DMS114 treated with DMSO at 0.1 percent for 48 hours (cell line): ENCODE measurements around the gene FBXL17.

Experiments
- DNase-seq: peaks from one replicate; lab custom pipeline; 2025; ENCODE audit not compliant: unreplicated experiment; lab: John Stamatoyannopoulos, UW

The FBXL17 gene

DNA sequence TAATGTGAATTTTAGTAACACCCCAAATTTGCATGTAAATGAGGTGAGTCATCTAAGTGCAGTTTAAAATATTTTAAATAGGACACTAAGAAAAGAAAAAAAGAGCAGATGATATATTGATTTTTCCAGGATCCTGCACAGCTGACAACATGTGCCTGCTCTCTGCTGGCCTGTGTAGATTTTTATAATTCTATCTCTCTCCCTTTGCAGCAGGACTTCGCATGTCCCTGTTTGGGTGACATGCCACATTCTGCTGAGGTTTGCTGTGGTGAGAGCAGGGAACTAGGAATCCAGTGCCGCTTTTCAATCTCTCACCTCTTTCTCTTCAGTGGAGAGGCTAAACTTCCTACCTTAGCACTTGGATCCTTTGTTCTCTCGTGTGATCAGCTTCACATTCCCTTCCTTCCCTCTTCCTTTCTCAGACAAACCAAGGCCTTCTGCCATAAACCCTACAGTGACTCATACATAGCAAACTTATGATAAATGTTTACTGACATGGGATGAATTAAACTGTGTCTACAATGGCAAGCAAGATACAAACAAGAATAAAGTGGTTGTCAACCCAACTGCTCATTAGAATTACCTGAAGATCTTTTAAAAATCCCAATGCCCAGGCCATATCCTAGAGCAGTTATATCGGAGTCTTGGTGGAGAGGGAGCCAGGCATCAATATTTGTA lies 512.3 kb downstream of the FBXL17 start:
- DNase-seq: no peak

DNA sequence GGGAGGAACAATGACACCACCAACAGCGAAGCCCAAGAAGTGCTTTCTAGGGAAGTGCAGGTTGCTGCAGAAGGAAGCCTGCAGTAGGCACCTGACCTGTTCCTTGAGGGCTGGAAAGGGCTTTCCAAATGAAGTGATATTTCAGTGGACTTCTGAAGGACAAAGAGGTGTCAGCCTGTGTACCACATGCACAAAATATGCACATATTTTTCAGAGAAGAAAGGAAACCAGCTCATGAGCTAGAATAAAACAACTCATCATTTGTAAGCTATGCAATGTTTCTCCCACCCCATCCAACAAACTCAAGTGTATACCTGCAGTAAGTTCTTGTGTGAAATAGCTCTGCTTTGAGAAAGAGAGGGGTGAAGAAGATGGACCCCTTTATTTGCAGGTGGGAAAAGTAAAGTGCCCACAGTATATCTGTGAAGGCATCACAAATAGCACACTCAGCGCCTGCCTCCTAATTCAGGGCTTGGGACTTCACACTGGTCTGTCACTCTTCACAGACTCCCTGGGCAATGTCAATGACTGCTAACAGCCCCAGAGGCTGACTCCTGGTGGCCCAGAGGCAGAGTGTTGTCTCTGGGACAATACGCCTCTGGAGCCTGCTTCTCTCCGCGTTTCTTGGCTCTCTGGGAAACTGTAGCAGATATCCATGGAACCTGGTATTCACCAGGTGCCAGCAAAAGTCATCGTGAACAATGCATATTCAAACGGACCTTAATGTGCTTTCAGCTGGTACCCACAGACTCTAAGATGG lies 513.1 kb downstream of the FBXL17 start:
- DNase-seq: no peak

DNA sequence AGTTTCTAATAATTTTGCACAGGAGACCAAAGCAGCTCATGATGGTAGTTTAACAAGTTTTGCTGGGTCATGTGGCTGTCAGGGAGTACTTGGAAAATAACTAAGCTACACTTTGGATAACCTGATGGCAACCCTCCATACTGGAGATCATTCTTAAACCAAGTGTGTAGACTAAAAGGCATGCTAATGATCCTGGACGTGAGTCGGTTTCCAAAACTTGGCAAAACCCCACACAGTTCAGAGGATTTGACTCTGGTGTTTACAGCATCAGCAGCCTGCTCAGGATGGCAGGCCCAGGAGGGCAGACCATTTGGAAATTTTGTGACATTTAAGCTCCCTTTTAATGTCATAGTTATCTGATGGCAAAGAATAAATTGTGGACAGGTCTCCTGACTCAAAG lies 514.6 kb downstream of the FBXL17 start:
- DNase-seq: no peak

DNA sequence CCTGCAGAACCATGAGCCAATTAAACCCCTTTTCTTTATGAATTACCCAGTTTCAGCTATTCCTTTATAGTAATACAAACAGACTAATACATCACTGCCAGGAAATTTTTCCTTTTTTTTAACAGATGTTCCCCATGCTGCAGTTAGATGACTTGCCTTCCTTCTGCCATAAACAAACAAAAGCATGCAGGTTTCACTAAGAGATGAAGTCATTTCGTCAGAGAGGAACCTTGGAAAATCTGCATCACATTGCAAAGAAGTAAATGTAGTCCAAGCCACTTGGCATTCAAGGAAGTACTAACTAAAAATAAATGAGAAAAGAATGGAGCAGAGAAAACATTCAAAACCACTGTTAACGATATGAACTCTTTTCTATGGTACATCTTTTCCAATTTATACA lies 517.1 kb downstream of the FBXL17 start:
- DNase-seq: no peak

DNA sequence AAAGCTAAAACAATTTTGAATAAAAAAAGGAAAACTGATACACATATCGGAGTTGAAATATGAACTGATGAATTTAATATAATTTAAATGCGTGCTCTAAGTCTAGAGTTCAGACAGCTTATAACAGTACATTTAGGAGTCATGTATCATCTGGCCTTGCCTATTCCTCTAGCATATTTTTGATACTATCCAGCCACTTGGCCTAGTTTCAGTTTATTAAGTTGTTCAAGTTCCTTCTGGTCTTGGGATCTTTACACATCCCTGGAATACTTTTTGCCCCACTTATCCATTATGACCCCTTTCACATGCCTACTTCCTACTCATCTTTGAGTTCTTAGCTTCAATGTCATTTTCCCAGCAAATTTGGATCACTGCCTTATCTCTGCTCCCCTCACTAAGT lies 518.8 kb downstream of the FBXL17 start:
- no peak for DNase-seq

DNA sequence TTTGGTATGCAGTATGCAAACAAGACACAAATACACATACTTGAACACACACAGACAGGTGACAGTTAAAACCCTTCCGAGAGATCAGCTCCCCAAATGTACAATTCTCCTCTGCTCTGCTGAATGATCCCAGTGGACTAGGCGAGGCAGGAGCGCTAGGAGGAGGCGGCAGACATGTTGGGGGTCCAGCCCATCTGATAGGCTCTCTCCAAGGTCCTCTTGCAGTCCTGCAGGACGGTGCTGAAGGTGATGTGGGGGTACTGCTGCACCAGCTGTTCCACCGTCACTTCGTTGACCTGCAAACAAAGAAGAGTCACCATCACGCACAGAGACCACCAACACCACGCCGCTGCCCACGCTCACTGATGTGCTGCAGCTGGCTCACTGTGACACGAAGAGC lies 520.3 kb downstream of the FBXL17 start:
- DNase-seq: no peak

DNA sequence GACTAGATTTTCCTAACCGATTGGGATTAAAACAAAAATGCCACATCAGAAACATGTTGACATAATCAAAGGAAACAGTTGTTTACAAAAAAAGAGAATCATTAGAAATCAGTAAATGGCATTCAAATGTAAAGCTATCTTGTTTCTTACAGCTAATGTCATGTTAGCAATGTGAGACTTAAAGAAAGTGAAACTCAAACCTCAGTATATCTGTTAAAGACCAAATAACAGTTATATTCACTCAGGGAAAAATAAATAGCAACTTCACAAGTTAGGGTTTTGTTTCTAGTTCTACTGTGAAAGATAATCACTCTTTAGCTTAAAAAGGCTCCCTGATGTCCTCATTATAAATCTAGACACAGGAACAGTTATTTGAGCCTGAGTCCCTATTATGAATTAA lies 521.9 kb downstream of the FBXL17 start:
- no peak for DNase-seq

DNA sequence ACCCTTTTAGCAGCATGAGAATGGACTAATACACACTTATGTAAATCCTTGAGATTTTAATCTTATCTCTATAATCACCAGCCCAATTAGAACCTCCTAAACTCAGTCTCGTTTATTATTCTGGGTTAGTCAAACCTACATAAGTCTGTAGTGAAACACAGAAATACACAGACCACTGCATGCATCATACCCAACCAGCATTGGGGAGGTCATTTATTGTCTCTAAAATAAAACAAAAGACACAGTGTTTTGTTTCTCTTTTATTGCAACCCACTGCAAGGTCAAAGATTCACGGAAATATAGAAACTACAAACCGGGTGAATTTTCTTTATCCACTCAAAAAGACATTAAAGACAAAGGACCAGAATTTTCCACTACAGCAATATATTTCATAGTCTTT lies 523.1 kb downstream of the FBXL17 start:
- no peak for DNase-seq

DNA sequence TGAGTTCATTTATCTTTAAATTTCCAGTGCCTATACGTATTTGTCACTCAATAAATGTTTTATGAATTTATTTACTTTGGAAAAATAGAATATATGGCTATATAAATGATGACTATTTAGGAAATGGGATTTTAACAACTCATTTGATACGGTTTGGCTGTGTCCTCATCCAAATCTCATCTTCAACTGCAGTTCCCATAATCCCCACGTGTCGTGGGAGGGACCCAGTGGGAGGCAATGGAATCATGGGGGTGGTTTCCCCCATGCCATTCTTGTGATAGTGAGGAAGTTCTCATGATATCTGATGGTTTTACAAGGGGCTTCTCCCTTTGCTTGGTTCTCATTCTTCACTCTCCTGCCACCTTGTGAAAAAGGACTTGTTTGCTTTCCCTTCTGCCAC lies 523.6 kb downstream of the FBXL17 start:
- DNase-seq: no peak

DNA sequence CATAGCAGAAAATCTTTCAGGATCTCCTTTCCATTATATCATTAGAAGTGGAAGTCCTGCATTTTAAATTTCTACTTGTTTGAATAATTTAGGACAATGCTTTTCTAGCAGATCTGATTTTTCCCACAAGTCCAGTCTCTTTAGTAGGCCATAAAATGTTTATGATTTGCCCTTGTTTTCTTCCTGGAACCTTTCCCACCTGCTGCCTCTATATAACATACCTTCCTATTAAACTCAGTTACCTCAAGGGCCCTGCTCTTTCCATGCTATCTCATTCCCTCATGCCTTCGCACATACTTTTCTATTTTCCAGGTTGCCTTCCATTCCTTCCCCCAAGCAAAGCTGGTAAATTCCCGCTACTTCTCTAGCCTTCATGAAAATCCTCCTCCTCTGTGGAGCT lies 524.1 kb downstream of the FBXL17 start:
- DNase-seq: no peak

DNA sequence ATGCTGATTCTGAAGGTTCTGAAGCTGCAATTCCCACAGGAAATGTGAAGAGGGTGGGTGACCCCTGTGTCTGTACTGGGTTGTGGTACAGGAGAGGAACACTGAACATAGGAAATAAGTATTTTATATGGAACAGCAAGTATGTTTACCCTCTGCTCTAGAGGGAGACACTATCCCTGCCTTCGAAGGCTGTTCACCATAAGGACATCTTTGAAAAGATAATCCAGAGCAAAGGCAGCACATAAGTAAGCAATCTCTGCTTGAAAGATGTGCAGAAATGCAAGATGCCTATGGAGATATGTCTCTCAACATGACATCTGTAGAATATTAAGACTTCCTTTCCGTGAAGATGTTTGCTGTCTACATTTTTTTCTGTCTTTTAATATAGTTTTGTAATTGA lies 526.7 kb downstream of the FBXL17 start:
- DNase-seq: no peak

DNA sequence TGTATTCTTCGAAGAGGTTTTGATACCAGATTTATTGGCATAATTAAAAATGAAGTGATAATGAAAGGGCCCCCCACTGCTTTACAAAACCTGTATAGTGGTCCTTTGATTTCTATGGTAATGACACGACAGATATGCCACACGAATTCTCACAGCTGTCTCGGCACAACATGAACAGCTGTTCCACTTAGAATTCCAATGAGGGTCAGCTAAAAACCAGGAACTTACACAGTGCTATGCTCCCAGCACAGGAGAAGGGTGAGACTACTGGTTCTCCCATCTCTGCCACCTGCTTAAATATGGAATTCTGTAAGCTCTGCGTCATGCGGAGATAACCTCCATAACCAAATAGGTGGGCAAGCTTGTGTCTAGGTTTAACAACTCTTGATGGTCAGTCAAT lies 528.2 kb downstream of the FBXL17 start:
- no peak for DNase-seq

DNA sequence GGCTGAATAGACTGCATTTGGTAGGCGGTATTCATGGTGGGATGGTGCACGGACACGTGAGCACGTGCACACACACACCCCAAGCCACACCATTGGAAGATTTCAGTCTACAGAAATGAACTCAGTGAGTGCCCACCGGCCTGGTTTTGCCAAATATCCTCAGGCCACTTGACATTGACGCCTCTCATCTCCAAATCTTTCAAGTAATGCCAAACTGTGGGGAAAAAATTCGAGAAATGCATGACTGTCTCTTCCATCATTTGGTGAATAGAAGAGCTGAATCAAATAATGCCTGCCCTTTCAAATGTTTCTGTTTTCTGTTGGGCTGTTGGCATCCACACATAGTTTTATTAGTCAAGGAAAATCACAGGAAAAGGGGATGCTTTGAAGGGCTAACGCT lies 528.9 kb downstream of the FBXL17 start:
- no peak for DNase-seq

DNA sequence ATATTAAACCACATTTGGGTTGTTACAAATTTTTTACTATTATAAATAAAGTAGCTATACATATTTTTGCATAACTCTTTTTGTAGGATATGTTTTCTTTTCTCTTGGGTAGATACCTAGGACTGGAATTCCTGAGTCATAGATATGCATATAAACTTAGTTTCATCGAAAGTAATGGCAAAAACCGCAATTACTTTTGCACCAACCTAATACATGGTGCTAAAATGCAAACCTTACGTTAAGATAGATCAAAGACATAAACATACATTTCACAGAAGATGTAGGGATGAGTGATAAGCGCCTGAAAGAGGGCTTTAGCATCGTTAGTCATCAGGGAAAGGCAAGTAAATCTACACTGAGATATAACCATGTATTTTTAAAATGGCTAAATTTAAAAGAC lies 532.8 kb downstream of the FBXL17 start:
- DNase-seq: no peak

DNA sequence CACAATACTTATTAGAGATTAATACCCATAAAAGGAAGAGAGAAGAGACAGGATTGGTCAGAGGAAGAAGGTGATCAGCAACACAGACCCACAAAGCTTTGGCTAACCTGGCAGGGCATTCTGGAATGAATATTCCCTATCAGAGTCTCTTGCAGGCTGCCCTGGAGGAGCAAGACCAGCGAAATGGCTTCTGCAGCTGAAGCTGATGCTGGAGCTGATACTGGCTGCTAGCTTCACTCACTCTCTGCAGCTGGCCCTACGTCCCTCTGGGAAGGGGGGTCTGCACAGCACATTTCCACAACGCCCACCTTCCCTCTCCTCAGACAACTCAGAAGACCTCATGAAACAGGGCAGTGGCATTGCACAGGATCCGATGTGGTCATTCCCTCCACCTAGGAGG lies 541.3 kb downstream of the FBXL17 start:
- no peak for DNase-seq

DNA sequence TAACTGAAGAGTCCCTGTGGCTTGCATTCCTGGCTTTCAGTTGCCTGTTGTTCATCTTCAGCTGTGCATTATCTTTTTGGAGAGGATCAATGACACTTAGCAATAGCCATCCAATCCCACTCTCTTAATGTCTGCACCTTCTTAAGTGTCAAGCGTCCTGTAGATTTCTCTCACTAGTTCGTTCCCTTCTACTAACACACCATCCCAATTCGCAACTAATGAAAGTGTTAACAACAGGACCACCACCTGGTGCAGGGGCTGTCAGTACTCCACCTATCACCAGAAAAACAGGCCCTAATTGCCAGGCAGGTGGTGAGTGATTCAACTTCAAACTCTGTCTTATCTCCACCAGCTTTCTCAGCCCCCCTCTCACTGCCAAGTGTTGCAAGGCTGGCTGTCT lies 541.7 kb downstream of the FBXL17 start:
- no peak for DNase-seq

DNA sequence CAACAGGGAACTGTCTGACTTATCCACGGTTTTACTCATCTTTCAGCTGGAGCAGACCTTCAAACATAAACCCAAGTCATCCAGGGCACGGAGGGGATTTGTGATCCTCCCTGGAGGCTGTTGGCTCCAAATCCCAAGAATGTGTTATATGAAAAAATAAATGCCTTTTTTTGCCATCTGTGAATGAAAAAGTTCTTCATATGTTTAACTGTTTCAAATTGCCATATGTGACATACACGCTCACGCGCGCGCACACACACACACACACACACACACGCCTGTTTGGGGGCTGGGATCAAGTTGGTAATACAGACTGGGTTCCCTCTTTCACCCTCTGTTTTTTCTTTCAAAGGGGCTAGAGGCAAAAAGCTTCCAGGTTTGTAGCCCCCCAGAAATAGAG lies 546.8 kb downstream of the FBXL17 start:
- no peak for DNase-seq

DNA sequence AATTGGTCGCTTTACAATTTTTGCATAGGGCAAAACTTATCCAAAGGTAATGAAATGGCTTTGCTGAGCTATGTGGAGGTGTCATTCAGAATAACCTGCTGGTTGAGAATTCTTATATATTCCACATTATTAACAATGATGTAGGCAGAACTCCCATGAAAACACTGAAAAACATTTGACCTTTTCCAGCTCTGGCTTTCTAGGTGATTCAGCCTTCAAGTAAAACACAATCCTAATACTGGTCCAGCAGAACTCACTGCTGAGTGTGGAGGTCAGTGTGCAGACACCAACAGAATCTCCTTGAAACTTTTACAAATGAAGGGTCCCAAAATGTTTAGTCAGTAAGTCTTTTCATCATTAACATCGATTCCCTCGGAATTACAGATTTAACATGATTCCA lies 549.2 kb downstream of the FBXL17 start:
- DNase-seq: no peak

DNA sequence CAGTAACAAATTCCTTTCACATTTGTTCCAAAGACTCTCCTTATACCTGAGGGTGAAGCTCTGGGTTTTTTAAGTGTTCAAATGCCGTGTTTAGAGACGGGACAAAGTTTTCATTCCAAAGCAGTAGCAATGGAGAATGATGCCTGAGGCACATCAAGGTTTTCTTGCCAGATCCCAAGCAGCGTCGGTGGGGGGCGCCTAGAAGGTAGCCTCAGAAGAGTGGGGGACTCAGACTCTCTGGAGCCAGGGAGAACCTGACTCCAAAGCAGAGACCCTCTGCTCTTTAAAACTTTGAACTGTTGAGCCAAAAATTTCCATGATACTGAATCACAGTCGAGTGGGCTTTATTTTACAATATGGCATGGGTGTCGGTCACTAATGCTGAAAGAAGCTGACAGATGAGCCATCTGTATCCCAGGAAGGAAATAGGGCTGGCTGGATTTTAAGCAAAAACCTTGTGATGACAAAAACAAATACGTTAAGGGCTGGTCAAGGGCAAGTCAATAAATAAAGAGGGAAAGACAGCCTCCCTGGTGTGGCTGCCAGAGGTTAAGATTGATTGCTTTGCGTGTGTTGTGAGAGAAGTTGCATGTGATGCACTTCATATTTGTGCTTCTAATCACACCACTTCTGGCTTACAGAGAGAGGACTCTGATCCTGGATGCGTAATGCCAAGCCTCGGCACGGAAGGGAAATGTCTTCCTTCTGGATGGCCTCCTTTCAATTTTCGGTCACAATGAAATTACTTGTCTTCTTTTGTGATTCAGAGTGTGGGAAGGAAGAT lies 550.1 kb downstream of the FBXL17 start:
- no peak for DNase-seq

DNA sequence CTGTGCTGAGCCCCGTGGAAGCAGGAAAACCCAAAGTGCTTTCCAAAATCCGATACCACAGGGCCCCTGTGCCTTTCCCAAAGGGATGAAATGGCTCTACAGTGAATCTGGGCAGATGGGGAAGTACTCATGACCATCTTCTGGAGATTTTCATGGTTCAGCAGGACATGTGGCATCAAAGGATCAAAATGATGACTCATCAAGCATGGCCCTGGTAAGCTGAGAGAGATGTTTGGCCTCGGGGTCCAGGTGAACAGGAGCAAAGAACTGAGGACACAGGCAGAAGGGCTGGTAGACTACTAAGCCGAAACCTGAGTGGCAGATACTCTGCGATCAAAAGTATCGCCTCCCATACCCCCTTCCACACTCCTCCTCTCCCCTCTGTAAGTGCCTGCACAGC lies 551.1 kb downstream of the FBXL17 start:
- DNase-seq: no peak

DNA sequence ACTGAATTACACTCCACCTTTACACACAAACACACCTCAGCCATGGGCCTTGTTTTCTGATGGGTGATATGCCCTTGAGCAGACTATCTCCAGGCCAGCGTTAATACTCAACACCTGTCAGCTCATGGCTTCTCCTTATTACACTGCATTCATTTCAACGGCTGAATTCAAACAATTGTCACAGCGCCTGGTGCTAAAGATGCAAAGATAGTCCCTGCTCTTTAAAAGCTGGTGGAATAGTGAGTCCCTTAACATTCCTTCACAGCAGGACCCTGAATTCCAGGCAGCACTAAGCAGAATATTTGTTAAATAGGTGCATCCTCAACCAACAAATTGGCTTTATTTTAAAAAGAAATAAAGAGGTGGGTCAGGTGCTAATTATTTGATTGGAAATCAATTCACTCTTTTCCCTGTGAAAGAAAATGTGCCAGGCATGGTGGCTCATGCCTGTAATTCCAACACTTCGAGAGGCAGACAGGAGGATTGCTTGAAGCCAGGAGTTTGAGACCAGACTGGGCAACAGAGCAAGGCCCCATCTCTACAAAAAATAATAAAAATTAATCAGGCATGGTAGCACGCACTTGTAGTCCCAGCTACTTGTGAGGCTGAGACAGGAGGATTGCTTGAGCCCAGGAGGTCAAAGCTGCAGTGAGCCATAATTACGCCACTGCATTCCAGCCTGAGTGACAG lies 555.4 kb downstream of the FBXL17 start:
- DNase-seq: no peak

DNA sequence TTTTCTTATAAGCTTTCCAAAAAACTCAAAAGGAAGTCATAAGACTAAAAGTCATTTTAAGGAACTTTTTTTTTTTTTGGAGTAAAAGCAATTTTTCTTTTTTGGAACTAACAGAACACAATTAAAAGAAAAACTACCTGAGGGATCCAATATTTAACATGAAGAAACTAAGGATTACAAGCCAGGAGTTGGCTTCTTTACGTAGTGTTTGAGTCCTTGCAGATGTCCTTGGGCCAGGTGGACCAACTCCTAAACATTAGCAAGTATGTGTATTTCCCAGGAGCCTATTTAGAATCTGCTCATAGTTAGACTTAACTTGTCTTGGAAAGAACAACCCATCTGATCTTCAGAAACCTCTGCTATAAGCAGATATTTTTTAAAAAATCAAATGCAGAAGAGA lies 557.1 kb downstream of the FBXL17 start:
- no peak for DNase-seq
